HG03066 (cell line): ENCODE data around the gene BCKDK.

Experiments
- ATAC-seq: cut with Tn5 transposase; IDR thresholded peaks from one replicate; pipeline ENCODE4 v1.9.1; 2021; ENCODE audit warnings: low read depth; ENCODE audit not compliant: unreplicated experiment

The BCKDK gene

GRCh38 chr16:31079342-31079944 is 28.7 kb upstream of the BCKDK start:
- ATAC-seq, result no peak

- no peak for ATAC-seq
Observed at GRCh38 chr16:31080035-31080629, 28.1 kb upstream of the BCKDK start.

- no peak for ATAC-seq
Observed at GRCh38 chr16:31080756-31081419, 27.3 kb upstream of the BCKDK start.

GRCh38 chr16:31081428-31082351 is 26.5 kb upstream of the BCKDK start:
- no peak for ATAC-seq

GRCh38 chr16:31082368-31083045 is 25.7 kb upstream of the BCKDK start:
- no peak for ATAC-seq

- ATAC-seq, result no peak
Observed at GRCh38 chr16:31083081-31083480, 25.1 kb upstream of the BCKDK start.

- ATAC-seq, result no peak
Observed at GRCh38 chr16:31083556-31083955, 24.6 kb upstream of the BCKDK start.

GRCh38 chr16:31083981-31084380 is 24.2 kb upstream of the BCKDK start:
- ATAC-seq, result no peak

GRCh38 chr16:31084584-31085302 is 23.4 kb upstream of the BCKDK start:
- no peak for ATAC-seq

GRCh38 chr16:31085411-31085810 is 22.8 kb upstream of the BCKDK start:
- ATAC-seq, result no peak

- ATAC-seq, result no peak
Observed at GRCh38 chr16:31085873-31086628, 22.1 kb upstream of the BCKDK start.

GRCh38 chr16:31086629-31086906 is 21.6 kb upstream of the BCKDK start:
- no peak for ATAC-seq

- no peak for ATAC-seq
Observed at GRCh38 chr16:31087481-31087880, 20.7 kb upstream of the BCKDK start.

GRCh38 chr16:31087971-31088370 is 20.2 kb upstream of the BCKDK start:
- ATAC-seq, result no peak

- ATAC-seq, result no peak
Observed at GRCh38 chr16:31088459-31089183, 19.6 kb upstream of the BCKDK start, which contains the start of gene PRSS53. Gene PRSS53, minus strand, starts transcription at chr16:31088943. Its CDS starts 134 bp downstream, at chr16:31088809.

GRCh38 chr16:31089199-31089598 is 19.0 kb upstream of the BCKDK start:
- no peak for ATAC-seq

GRCh38 chr16:31090540-31090939 is 17.6 kb upstream of the BCKDK start:
- no peak for ATAC-seq

GRCh38 chr16:31092330-31092729 is 15.9 kb upstream of the BCKDK start:
- no peak for ATAC-seq
